ENCODE results near the gene IPO8. TPM values are rescaled to one million over a fixed set of nuclear protein-coding genes. Genes with fewer than 3 reads are reported as not detected.

The IPO8 gene
- total RNA-seq, 4 donors from 2014 or later: 34.7 to 73.9 (median 44.7) TPM

GRCh38 chr12:30696943-30697342 lies 1.3 kb upstream of the IPO8 start:
- WGBS, 2 donors (ENCODE audit: low coverage in 1 of 2): 100% methylated on average over 1 to 2 of the region's 7 CpGs
- no peak for TF ChIP-seq EP300 (IDR thresholded peaks at IDR 0.05)
- TF ChIP-seq POLR2AphosphoS5 (IDR thresholded peaks at IDR 0.05): no peak
- TF ChIP-seq, protein P1, sequence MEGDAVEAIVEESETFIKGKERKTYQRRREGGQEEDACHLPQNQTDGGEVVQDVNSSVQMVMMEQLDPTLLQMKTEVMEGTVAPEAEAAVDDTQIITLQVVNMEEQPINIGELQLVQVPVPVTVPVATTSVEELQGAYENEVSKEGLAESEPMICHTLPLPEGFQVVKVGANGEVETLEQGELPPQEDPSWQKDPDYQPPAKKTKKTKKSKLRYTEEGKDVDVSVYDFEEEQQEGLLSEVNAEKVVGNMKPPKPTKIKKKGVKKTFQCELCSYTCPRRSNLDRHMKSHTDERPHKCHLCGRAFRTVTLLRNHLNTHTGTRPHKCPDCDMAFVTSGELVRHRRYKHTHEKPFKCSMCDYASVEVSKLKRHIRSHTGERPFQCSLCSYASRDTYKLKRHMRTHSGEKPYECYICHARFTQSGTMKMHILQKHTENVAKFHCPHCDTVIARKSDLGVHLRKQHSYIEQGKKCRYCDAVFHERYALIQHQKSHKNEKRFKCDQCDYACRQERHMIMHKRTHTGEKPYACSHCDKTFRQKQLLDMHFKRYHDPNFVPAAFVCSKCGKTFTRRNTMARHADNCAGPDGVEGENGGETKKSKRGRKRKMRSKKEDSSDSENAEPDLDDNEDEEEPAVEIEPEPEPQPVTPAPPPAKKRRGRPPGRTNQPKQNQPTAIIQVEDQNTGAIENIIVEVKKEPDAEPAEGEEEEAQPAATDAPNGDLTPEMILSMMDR (IDR thresholded peaks at IDR 0.05): no peak
- TF ChIP-seq POLR2A (IDR thresholded peaks at IDR 0.05): no peak
- no peaks in the 10 kb centered on the region for H3K9me3 ChIP-seq
- H3K27ac ChIP-seq: no peak overlapping the region
- no peak for ATAC-seq
- H3K36me3 ChIP-seq: no peaks in the 10 kb centered on the region
- peaks cover 4 to 36% (median 22%) of the 10 kb centered on the region in 3 donors for H3K4me1 ChIP-seq
- H3K27me3 ChIP-seq: no peaks in the 10 kb centered on the region
- H3K4me3 ChIP-seq: no peak overlapping the region

DNA sequence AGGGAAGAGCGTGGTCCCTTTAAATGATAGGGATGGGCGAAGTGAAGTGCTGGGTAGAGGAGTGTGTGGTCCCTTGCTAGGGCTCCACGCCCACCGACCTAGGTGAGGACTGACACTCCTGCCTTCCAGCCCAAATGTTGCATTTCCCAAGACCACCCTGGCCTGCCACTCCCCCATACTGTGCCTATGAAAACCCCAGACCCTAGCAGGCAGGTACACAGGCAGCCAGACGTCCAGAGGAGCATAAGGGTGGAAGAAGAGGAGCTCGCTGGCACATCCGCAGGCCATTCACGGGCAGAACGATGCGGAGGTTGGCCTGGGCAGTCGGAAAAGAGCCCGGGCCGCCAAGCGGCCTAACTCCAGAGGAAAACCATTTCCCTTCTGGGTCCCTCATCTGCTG lies 817 bp upstream of the IPO8 start:
- Histone ChIP-seq H3K4me1 (peaks cover 4 to 40% (median 22%) of the 10 kb centered on the region in 3 donors), H3K36me3 (no peaks in the 10 kb centered on the region), H3K27ac (no peak overlapping the region), H3K9me3 (no peaks in the 10 kb centered on the region), H3K4me3 (peak overlapping the region in 1 of 2 donors; percentile 72), H3K27me3 (no peaks in the 10 kb centered on the region)
- TF ChIP-seq, protein P1 (IDR thresholded peaks at IDR 0.05): no peak
- TF ChIP-seq POLR2A (IDR thresholded peaks at IDR 0.05) (no peak), EP300 (IDR thresholded peaks at IDR 0.05) (no peak), POLR2AphosphoS5 (IDR thresholded peaks at IDR 0.05) (no peak)
- WGBS, 2 donors (ENCODE audit: low coverage in 1 of 2): 80 to 84% methylated on average over 4 to 11 of the region's 14 CpGs
- no peak for ATAC-seq

DNA sequence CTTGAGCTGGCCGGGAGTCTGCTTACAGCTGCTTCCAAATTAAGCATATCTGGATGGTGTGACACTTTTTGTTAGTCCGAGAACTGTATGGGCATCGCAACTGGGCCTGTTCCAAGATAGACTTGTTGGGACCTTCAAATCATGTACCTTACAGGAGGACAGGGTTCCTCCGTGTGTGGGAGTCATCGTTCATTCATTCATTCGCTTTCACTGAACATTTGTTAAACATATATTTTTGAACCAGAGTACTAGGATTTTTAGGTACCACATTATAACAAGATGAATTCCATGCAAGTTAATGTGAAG lies 387 bp upstream of the IPO8 start:
- H3K27me3 ChIP-seq: no peaks in the 10 kb centered on the region
- H3K9me3 ChIP-seq: no peaks in the 10 kb centered on the region
- ATAC-seq: no peak
- H3K4me1 ChIP-seq: peaks cover 4 to 44% (median 22%) of the 10 kb centered on the region in 3 donors
- peak overlapping the region; percentile 72 to 78 for H3K4me3 ChIP-seq
- TF ChIP-seq POLR2A (IDR thresholded peaks at IDR 0.05): no peak
- no peak for TF ChIP-seq POLR2AphosphoS5 (IDR thresholded peaks at IDR 0.05)
- TF ChIP-seq, protein P1 (IDR thresholded peaks at IDR 0.05): no peak
- TF ChIP-seq EP300 (IDR thresholded peaks at IDR 0.05): no peak
- H3K36me3 ChIP-seq: no peaks in the 10 kb centered on the region
- WGBS, 2 donors (ENCODE audit: low coverage in 1 of 2): 5% methylated on average over 5 of the region's 6 CpGs
- H3K27ac ChIP-seq: peak overlapping the region; percentile 36 to 89 (median 82)

GRCh38 chr12:30694412-30695198 lies 1.1 kb downstream of the IPO8 start:
- Histone ChIP-seq H3K27me3 (no peaks in the 10 kb centered on the region), H3K4me3 (peak overlapping the region; percentile 72 to 78), H3K4me1 (peaks cover 4 to 49% (median 22%) of the 10 kb centered on the region in 3 donors), H3K36me3 (no peaks in the 10 kb centered on the region), H3K9me3 (no peaks in the 10 kb centered on the region), H3K27ac (peak overlapping the region; percentile 36 to 89 (median 82))
- WGBS, 2 donors (ENCODE audit: low coverage in 1 of 2): 5 to 6% methylated on average over 11 to 12 of the region's 16 CpGs
- TF ChIP-seq POLR2A (IDR thresholded peaks at IDR 0.05) (no peak), POLR2AphosphoS5 (IDR thresholded peaks at IDR 0.05) (peak; percentile 25)
- ATAC-seq: peak; percentile 32

GRCh38 chr12:30692470-30692869 lies 3.2 kb downstream of the IPO8 start:
- WGBS, 2 donors (ENCODE audit: low coverage in 1 of 2): 41 to 56% methylated on average over 3 to 5 of the region's 5 CpGs
- Histone ChIP-seq H3K9me3 (no peaks in the 10 kb centered on the region), H3K27ac (no peak overlapping the region), H3K36me3 (no peaks in the 10 kb centered on the region), H3K4me1 (peaks cover 4 to 49% (median 22%) of the 10 kb centered on the region in 3 donors), H3K4me3 (no peak overlapping the region), H3K27me3 (no peaks in the 10 kb centered on the region)
- TF ChIP-seq POLR2A (IDR thresholded peaks at IDR 0.05): no peak
- TF ChIP-seq POLR2AphosphoS5 (IDR thresholded peaks at IDR 0.05): no peak
- TF ChIP-seq, protein P1 (IDR thresholded peaks at IDR 0.05): no peak
- no peak for TF ChIP-seq EP300 (IDR thresholded peaks at IDR 0.05)
- no peak for ATAC-seq
